ENCODE measurements around the gene MARVELD3. TPM values are rescaled to one million over a fixed set of nuclear protein-coding genes. Genes with fewer than 3 reads are reported as not detected.

MARVELD3 gene
- 1.9 TPM for total RNA-seq

GRCh38 chr16:71626018-71626857 is at the start of gene MARVELD3:
MARVELD3 (plus strand) TSS chr16:71626184; CDS start chr16:71626230, 46 bp downstream.

GRCh38 chr16:71576971-71577370 is 49.0 kb upstream of the MARVELD3 start, which contains the start of gene TAT:
TAT (minus strand) TSS chr16:71577092; CDS start chr16:71576415, 677 bp downstream.

Other genes with a start within 250 kb of the MARVELD3 start
- not detected for gene TLE7, start 184.1 kb upstream of the MARVELD3 start, total RNA-seq
- gene ZNF23, start 163.9 kb upstream of the MARVELD3 start, total RNA-seq = 15.4 TPM
- gene ZNF19, start 136.9 kb upstream of the MARVELD3 start, total RNA-seq = 13.4 TPM
- 0.44 TPM for gene CHST4, start 99.8 kb upstream of the MARVELD3 start, total RNA-seq
- gene TAT, start 49.1 kb upstream of the MARVELD3 start, total RNA-seq = not detected
- 24.3 TPM for gene PHLPP2, start 98.5 kb downstream of the MARVELD3 start, total RNA-seq
- 136 TPM for gene AP1G1, start 182.7 kb downstream of the MARVELD3 start, total RNA-seq
- gene ATXN1L, start 219.8 kb downstream of the MARVELD3 start, total RNA-seq = 21.8 TPM

All from camera-type eye (tissue), 1 donor.